Keratinocyte (primary cell): ENCODE results near the gene CPED1. TPM values are rescaled to one million over a fixed set of nuclear protein-coding genes. Genes with fewer than 3 reads are reported as not detected.

Experiments used
- DNase-seq: peaks from one replicate; pipeline ENCODE4 v3.0.0-alpha.2; 2011; ENCODE audit warnings: low read depth, missing footprints, low spot score
- FAIRE-seq: peaks from 2 replicates; lab custom pipeline; 2011; peaks lifted over from hg19 to GRCh38; lab: Jason Lieb, UNC
- H2AFZ ChIP-seq: 2 replicates; pipeline ENCODE4 v1.6.0; 2012; ENCODE audit warnings: low read length, control low read depth, inconsistent platforms; ENCODE audit not compliant: control insufficient read depth
- H3K27ac ChIP-seq: 2 replicates; pipeline ENCODE4 v1.5.1; 2011; ENCODE audit warnings: low read length; ENCODE audit not compliant: control insufficient read depth, insufficient read depth
- H3K27me3 ChIP-seq: 3 replicates; pipeline ENCODE4 v1.6.0; 2011; ENCODE audit warnings: low read length; ENCODE audit not compliant: control insufficient read depth, insufficient read depth; ENCODE audit errors: extremely low read depth
- H3K36me3 ChIP-seq, 2 experiments: 2 replicates in 1 of 2; 3 replicates in 1 of 2; pipeline ENCODE4 v1.5.1; 2011; ENCODE audit warnings: low read length in 2 of 2, mild to moderate bottlenecking in 1 of 2; ENCODE audit not compliant: control insufficient read depth in 2 of 2, insufficient read depth in 2 of 2; ENCODE audit errors: extremely low read depth in 1 of 2
- H3K4me1 ChIP-seq: 3 replicates; pipeline ENCODE4 v1.5.1; 2011; ENCODE audit warnings: low read length; ENCODE audit not compliant: control insufficient read depth, insufficient read depth; ENCODE audit errors: extremely low read depth
- H3K4me2 ChIP-seq: 3 replicates; pipeline ENCODE4 v1.6.0; 2011; ENCODE audit warnings: low read depth, low read length; ENCODE audit not compliant: control insufficient read depth, insufficient read depth; ENCODE audit errors: extremely low read depth
- H3K4me3 ChIP-seq, 3 experiments: fragments of 200-600 bp in 1 of 3; sonication (generic) in 1 of 3; 2 replicates in 2 of 3; 3 replicates in 1 of 3; pipeline ENCODE4 v1.5.1; 2011 to 2016; ENCODE audit warnings: low read length in 3 of 3, mild to moderate bottlenecking in 3 of 3, control low read depth in 2 of 3, inconsistent platforms in 1 of 3, low read depth in 1 of 3, mixed read lengths in 1 of 3, mixed run types in 1 of 3, moderate library complexity in 1 of 3; ENCODE audit not compliant: control insufficient read depth in 2 of 3, insufficient read depth in 2 of 3; ENCODE audit errors: extremely low read depth in 1 of 3
- H3K79me2 ChIP-seq: 2 replicates; pipeline ENCODE4 v1.6.0; 2012; ENCODE audit warnings: low read length; ENCODE audit not compliant: control insufficient read depth, insufficient read depth
- H3K9ac ChIP-seq: 3 replicates; pipeline ENCODE4 v1.6.0; 2011; ENCODE audit warnings: low read length; ENCODE audit not compliant: control insufficient read depth, insufficient read depth; ENCODE audit errors: extremely low read depth
- H3K9me1 ChIP-seq: 3 replicates; pipeline ENCODE4 v1.6.0; 2011; ENCODE audit warnings: low read length; ENCODE audit not compliant: control insufficient read depth, insufficient read depth; ENCODE audit errors: extremely low read depth
- H3K9me3 ChIP-seq: 2 replicates; pipeline ENCODE4 v1.5.1; 2012; ENCODE audit warnings: low read depth, low read length; ENCODE audit not compliant: control insufficient read depth
- H4K20me1 ChIP-seq: 3 replicates; pipeline ENCODE4 v1.6.0; 2011; ENCODE audit warnings: low read length; ENCODE audit not compliant: control insufficient read depth, insufficient read depth; ENCODE audit errors: extremely low read depth
- EZH2 ChIP-seq: IDR thresholded peaks from one replicate; pipeline ENCODE4 v1.6.1; 2012; ENCODE audit warnings: inconsistent platforms, mild to moderate bottlenecking, low read length, moderate library complexity
- dilution Hi-C: fragments of 300-500 bp; cut with MboI; formaldehyde crosslinking; loops from one replicate; pipeline ENCODE4 v1.7.0; 2020; ENCODE audit warnings: low sequenced_read_pairs; ENCODE audit not compliant: extremely low pct_ligation_motif_present
- polyA plus RNA-seq, 5 experiments: library from polyadenylated mRNA; depleted of rRNA in 3 of 5; stranded (reverse) in 3 of 5; stranded (forward) in 1 of 5; unstranded in 1 of 5; fragments of >200 nt; gene quantifications; 1 replicate in 1 of 5; 2 replicates in 3 of 5; 3 replicates in 1 of 5; pipeline versions ENCODE4 v1.2.1 to v1.2.3, GENCODE V29; 2011 to 2012; ENCODE audit warnings: missing spikeins in 2 of 5, low read depth in 1 of 5, low replicate concordance in 1 of 5
- TF ChIP-seq, protein P1 (sequence below), 3 experiments: IDR thresholded peaks in 1 of 3; conservative IDR thresholded peaks in 1 of 3; optimal IDR thresholded peaks in 1 of 3; 2 replicates in 2 of 3; 3 replicates in 1 of 3; pipeline versions ENCODE3 to v1.5.1; 2011; ENCODE audit warnings: low read length in 3 of 3, mild to moderate bottlenecking in 3 of 3, moderate library complexity in 2 of 3, control low read depth in 1 of 3, inconsistent platforms in 1 of 3; ENCODE audit not compliant: insufficient read depth in 2 of 3; ENCODE audit errors: extremely low read depth in 1 of 3

Gene CPED1
- polyA plus RNA-seq, 1 donor (not counting 4 experiments of a cell fraction or from before 2014, with no cell fraction given), result 0.62 TPM

DNA sequence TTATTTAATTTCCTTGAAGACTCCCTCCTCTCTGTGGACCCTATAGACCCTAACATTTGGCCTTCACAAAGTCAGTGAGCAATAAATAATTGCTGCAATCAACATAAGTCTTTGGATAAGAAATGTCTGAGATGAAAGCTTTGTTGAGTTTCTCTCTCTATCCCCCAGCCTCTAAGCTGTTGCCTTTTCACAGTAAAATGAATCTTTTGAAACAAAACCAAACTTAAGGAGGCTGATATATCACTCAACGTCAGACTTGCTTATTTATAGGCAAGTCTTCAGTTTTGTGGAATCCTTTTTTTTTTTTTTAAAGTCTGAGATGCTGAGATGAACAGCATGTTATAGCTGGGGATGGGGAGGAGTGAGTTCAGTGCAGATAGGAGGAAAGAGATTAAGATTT lies 10.0 kb downstream of the CPED1 start:
- peaks cover 7% of the 10 kb centered on the region for H3K4me1 ChIP-seq
- no peaks in the 10 kb centered on the region for H4K20me1 ChIP-seq
- no peaks in the 10 kb centered on the region for H3K79me2 ChIP-seq
- H2AFZ ChIP-seq, result no peak overlapping the region
- no peak overlapping the region for H3K4me3 ChIP-seq
- H3K27me3 ChIP-seq, result no peaks in the 10 kb centered on the region
- DNase-seq, result no peak
- H3K27ac ChIP-seq, result no peak overlapping the region
- H3K9me3 ChIP-seq, result no peaks in the 10 kb centered on the region
- no peaks in the 10 kb centered on the region for H3K9me1 ChIP-seq
- FAIRE-seq, result no peak
- no peak for TF ChIP-seq EZH2
- TF ChIP-seq, protein P1, sequence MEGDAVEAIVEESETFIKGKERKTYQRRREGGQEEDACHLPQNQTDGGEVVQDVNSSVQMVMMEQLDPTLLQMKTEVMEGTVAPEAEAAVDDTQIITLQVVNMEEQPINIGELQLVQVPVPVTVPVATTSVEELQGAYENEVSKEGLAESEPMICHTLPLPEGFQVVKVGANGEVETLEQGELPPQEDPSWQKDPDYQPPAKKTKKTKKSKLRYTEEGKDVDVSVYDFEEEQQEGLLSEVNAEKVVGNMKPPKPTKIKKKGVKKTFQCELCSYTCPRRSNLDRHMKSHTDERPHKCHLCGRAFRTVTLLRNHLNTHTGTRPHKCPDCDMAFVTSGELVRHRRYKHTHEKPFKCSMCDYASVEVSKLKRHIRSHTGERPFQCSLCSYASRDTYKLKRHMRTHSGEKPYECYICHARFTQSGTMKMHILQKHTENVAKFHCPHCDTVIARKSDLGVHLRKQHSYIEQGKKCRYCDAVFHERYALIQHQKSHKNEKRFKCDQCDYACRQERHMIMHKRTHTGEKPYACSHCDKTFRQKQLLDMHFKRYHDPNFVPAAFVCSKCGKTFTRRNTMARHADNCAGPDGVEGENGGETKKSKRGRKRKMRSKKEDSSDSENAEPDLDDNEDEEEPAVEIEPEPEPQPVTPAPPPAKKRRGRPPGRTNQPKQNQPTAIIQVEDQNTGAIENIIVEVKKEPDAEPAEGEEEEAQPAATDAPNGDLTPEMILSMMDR (optimal IDR thresholded peaks at IDR 0.05 in 1 of 3, IDR thresholded peaks at IDR 0.05 in 1 of 3, conservative IDR thresholded peaks at IDR 0.05 in 1 of 3; ENCODE audit: extremely low read depth in 1 of 3, insufficient read depth in 2 of 3, low read length in 3 of 3), result no peak
- dilution Hi-C loops, result no loop called here
- H3K4me2 ChIP-seq, result no peak overlapping the region
- no peak overlapping the region for H3K9ac ChIP-seq
- no peaks in the 10 kb centered on the region for H3K36me3 ChIP-seq

DNA sequence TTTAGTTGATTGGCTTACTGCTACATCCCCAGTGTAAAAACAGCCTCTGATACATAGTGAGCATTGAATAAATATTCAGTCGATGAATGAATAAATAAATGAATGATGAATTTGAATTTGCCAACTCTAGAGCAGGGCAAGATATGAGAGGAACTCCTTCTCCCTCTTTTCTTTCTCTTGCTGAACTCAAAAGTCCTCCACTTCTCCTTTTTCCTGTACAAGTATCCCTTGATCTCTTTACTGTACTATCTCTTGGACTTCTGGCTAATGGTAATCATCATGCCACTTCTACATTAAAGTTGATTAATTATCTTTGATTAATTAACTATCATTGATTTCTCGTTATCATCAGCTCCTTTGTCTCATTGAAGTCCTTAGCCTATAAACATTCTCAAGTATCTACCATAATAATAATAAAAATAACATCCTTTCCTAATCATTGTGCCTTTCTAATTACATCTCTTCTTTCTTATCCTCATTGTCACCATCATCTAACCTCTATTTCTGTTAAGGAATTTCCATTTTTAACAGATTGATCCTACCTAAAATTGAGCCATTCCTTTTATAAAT lies 10.6 kb downstream of the CPED1 start:
- Histone ChIP-seq H3K9me1 (no peaks in the 10 kb centered on the region), H3K4me3 (no peak overlapping the region), H3K79me2 (no peaks in the 10 kb centered on the region), H4K20me1 (no peaks in the 10 kb centered on the region), H3K9ac (no peak overlapping the region), H3K9me3 (no peaks in the 10 kb centered on the region), H3K4me1 (peaks cover 7% of the 10 kb centered on the region), H2AFZ (no peak overlapping the region), H3K36me3 (no peaks in the 10 kb centered on the region), H3K4me2 (no peak overlapping the region), H3K27ac (no peak overlapping the region), H3K27me3 (no peaks in the 10 kb centered on the region)
- DNase-seq (no peak), FAIRE-seq (no peak)
- dilution Hi-C loops, result no loop called here
- TF ChIP-seq, protein P1 (optimal IDR thresholded peaks at IDR 0.05 in 1 of 3, IDR thresholded peaks at IDR 0.05 in 1 of 3, conservative IDR thresholded peaks at IDR 0.05 in 1 of 3; ENCODE audit: extremely low read depth in 1 of 3, insufficient read depth in 2 of 3, low read length in 3 of 3), result no peak
- no peak for TF ChIP-seq EZH2
